Neural crest cell (in vitro differentiated cells): ENCODE measurements around the gene CBFB. TPM values are rescaled to one million over a fixed set of nuclear protein-coding genes. Genes with fewer than 3 reads are reported as not detected.
A peak's percentile ranks its signal among the peaks of the same experiment; 100 is the strongest.

Experiments used
- DNase-seq: peaks from one replicate; pipeline ENCODE4 v3.0.0; 2021; ENCODE audit warnings: low read depth, mixed read lengths, low spot score
- H3K27ac Mint-ChIP-seq: one replicate; pipeline ENCODE4 v1.8.0; 2021; ENCODE audit warnings: mild to moderate bottlenecking, mixed read lengths; ENCODE audit not compliant: unreplicated experiment
- H3K27me3 Mint-ChIP-seq: 2 replicates; pipeline ENCODE4 v1.8.0; 2021; ENCODE audit warnings: low read depth, mild to moderate bottlenecking, mixed read lengths
- H3K36me3 Mint-ChIP-seq: 2 replicates; pipeline ENCODE4 v1.8.0; 2021; ENCODE audit warnings: low read depth, mild to moderate bottlenecking, mixed read lengths
- H3K4me1 Mint-ChIP-seq: 2 replicates; pipeline ENCODE4 v1.8.0; 2021; ENCODE audit warnings: mixed read lengths
- H3K4me3 Mint-ChIP-seq: one replicate; pipeline ENCODE4 v1.8.0; 2021; ENCODE audit warnings: mild to moderate bottlenecking, mixed read lengths
- H3K9me3 Mint-ChIP-seq: 2 replicates; pipeline ENCODE4 v1.8.0; 2021; ENCODE audit warnings: mixed read lengths
- total RNA-seq: library from RNA; stranded (reverse); gene quantifications from 2 replicates; pipeline ENCODE4 v1.2.1, GENCODE V29; 2021
- TF ChIP-seq, protein P1 (sequence below): fragments of 200-600 bp; sonication (generic); conservative IDR thresholded peaks from 2 replicates; pipeline ENCODE4 v1.5.0; 2021; ENCODE audit warnings: antibody characterized with exemption, mild to moderate bottlenecking

Gene CBFB
- total RNA-seq, 1 donor from 2014 or later: 106 TPM

DNA sequence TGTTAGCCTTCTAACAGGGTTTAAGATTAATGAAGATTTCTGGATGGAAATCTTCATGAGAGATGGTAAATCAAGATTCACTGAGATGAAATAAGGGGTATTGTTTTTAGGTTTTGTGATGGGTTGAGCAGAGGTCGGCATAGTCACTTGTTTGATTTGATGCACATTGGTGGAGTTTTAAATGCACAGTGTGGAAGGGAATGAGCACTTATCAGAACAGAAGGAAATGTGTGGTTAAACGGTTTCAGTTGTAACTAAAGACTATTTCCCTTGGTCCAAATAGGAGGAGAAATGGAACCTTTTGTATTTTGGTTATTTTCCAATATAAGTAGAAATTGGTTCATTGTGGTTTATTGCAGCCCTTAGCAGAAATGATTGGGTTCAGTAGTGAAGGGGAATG, 34.1 kb downstream of the CBFB start:
- Mint-ChIP-seq H3K27ac (no peak overlapping the region), H3K4me1 (peaks cover 3% of the 10 kb centered on the region), H3K4me3 (no peak overlapping the region), H3K36me3 (peaks cover 3% of the 10 kb centered on the region), H3K9me3 (no peaks in the 10 kb centered on the region), H3K27me3 (no peaks in the 10 kb centered on the region)
- DNase-seq: no peak
- TF ChIP-seq, protein P1, sequence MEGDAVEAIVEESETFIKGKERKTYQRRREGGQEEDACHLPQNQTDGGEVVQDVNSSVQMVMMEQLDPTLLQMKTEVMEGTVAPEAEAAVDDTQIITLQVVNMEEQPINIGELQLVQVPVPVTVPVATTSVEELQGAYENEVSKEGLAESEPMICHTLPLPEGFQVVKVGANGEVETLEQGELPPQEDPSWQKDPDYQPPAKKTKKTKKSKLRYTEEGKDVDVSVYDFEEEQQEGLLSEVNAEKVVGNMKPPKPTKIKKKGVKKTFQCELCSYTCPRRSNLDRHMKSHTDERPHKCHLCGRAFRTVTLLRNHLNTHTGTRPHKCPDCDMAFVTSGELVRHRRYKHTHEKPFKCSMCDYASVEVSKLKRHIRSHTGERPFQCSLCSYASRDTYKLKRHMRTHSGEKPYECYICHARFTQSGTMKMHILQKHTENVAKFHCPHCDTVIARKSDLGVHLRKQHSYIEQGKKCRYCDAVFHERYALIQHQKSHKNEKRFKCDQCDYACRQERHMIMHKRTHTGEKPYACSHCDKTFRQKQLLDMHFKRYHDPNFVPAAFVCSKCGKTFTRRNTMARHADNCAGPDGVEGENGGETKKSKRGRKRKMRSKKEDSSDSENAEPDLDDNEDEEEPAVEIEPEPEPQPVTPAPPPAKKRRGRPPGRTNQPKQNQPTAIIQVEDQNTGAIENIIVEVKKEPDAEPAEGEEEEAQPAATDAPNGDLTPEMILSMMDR: no peak

- peak overlapping the region; percentile 16 for H3K27ac Mint-ChIP-seq
- no peak for DNase-seq
- peaks cover 3% of the 10 kb centered on the region for H3K36me3 Mint-ChIP-seq
- TF ChIP-seq, protein P1: no peak
- no peaks in the 10 kb centered on the region for H3K27me3 Mint-ChIP-seq
- no peak overlapping the region for H3K4me3 Mint-ChIP-seq
- no peaks in the 10 kb centered on the region for H3K4me1 Mint-ChIP-seq
- no peaks in the 10 kb centered on the region for H3K9me3 Mint-ChIP-seq
These were observed 39.3 kb downstream of the CBFB start for GRCh38 chr16:67068212-67068753.

DNA sequence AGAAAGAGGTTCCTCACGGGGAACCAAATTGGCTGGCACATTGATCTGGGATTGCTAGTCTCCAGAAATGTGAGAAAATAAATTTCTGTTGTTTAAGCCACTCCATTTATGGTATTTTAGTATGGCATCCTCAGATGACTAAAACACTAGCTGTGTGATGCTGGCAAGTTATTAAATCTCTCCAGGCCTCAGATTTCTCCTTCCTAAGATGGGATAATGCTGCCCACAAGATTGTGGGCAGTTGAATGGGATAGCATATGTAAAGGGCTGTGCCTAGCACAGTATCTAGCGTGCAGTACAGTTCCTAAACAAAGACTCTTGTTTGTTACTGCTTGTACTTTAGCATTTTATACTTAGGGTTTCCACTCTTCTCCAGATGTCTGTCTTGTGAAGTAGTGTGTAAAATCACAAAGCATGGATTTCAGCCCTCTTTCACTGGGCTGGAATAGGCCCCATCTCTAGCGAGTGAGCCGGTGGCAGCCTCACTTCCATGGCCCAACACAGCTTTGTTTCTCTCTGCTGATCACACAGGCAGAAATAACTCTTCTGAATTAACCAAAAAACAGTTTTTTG, 42.6 kb downstream of the CBFB start:
- no peak overlapping the region for H3K27ac Mint-ChIP-seq
- peaks cover 3% of the 10 kb centered on the region for H3K36me3 Mint-ChIP-seq

GRCh38 chr16:67075331-67075730, 46.4 kb downstream of the CBFB start:
- Mint-ChIP-seq H3K4me3 (no peak overlapping the region), H3K4me1 (no peaks in the 10 kb centered on the region), H3K9me3 (no peaks in the 10 kb centered on the region), H3K36me3 (no peaks in the 10 kb centered on the region), H3K27me3 (no peaks in the 10 kb centered on the region), H3K27ac (no peak overlapping the region)
- TF ChIP-seq, protein P1: no peak
- DNase-seq: no peak

More for the DNA sequence above, 42.6 kb downstream of the CBFB start:
- Mint-ChIP-seq H3K9me3 (no peaks in the 10 kb centered on the region), H3K4me1 (no peaks in the 10 kb centered on the region), H3K4me3 (no peak overlapping the region), H3K27me3 (no peaks in the 10 kb centered on the region)
- no peak for DNase-seq
- TF ChIP-seq, protein P1: no peak

DNA sequence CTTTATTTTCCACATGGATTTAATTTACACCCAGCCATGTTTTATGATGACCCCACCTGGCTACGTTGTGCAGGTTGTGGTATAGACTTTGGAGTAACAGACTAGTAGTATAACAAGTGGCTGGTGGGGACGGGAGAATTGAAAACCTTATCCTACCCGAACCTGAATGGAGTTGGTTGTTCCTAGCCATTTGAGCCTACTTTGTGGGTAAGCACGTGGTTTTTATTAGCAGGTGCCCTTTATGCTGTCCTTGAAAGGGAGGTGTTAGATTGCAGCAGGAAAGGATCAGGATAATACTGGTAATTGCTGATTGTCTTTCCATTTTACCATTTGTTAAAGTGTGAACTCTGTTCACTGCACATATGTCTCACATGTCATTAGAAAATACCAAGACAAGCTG, 48.9 kb downstream of the CBFB start:
- no peaks in the 10 kb centered on the region for H3K9me3 Mint-ChIP-seq
- no peak for DNase-seq
- no peaks in the 10 kb centered on the region for H3K36me3 Mint-ChIP-seq
- no peaks in the 10 kb centered on the region for H3K4me1 Mint-ChIP-seq
- no peaks in the 10 kb centered on the region for H3K27me3 Mint-ChIP-seq
- TF ChIP-seq, protein P1: no peak
- H3K4me3 Mint-ChIP-seq: no peak overlapping the region
- no peak overlapping the region for H3K27ac Mint-ChIP-seq
